ENCODE results near the gene EIF3B. TPM values are rescaled to one million over a fixed set of nuclear protein-coding genes. Genes with fewer than 3 reads are reported as not detected.

The EIF3B gene
- total RNA-seq, 1 donor from 2014 or later, result 213 TPM

GRCh38 chr7:2307690-2308107 lies 46.9 kb upstream of the EIF3B start:
- FAIRE-seq (no peak), DNase-seq (ENCODE audit: low read depth) (no peak)
- Histone ChIP-seq H3K79me2 (ENCODE audit: insufficient read depth, low read length) (peaks cover 56% of the 10 kb centered on the region), H3K36me3 (ENCODE audit: insufficient read depth, low read length) (no peaks in the 10 kb centered on the region), H3K9ac (ENCODE audit: low read length) (no peak overlapping the region), H3K4me3 (ENCODE audit: insufficient read depth, low read depth, low read length) (no peak overlapping the region), H3K27ac (ENCODE audit: low read depth, low read length) (no peak overlapping the region), H3K4me1 (ENCODE audit: insufficient read depth, low read length) (peaks cover 8% of the 10 kb centered on the region), H3K27me3 (ENCODE audit: insufficient read depth, low read length) (no peaks in the 10 kb centered on the region), H3K9me3 (ENCODE audit: insufficient read depth, low read depth, low read length) (no peaks in the 10 kb centered on the region), H4K20me1 (ENCODE audit: insufficient read depth, low read length) (peaks cover 26% of the 10 kb centered on the region), H3K4me2 (ENCODE audit: low read length) (no peak overlapping the region), H2AFZ (ENCODE audit: low read depth, low read length) (no peak overlapping the region)
- Mint-ChIP-seq H3K4me1 (ENCODE audit: low read depth, unreplicated experiment) (peaks cover 20% of the 10 kb centered on the region), H3K36me3 (ENCODE audit: low read depth, unreplicated experiment) (peaks cover 5% of the 10 kb centered on the region), H3K27ac (ENCODE audit: unreplicated experiment) (no peak overlapping the region), H3K9me3 (ENCODE audit: unreplicated experiment) (peaks cover 2% of the 10 kb centered on the region), H3K27me3 (ENCODE audit: low read depth, unreplicated experiment) (no peaks in the 10 kb centered on the region), H3K4me3 (ENCODE audit: unreplicated experiment) (no peak overlapping the region)
- TF ChIP-seq CTCF (IDR thresholded peaks at IDR 0.05; ENCODE audit: insufficient read depth, low read depth, low read length), result no peak
- TF ChIP-seq EZH2 (IDR thresholded peaks at IDR 0.05; ENCODE audit: insufficient read depth, low read length), result no peak

DNA sequence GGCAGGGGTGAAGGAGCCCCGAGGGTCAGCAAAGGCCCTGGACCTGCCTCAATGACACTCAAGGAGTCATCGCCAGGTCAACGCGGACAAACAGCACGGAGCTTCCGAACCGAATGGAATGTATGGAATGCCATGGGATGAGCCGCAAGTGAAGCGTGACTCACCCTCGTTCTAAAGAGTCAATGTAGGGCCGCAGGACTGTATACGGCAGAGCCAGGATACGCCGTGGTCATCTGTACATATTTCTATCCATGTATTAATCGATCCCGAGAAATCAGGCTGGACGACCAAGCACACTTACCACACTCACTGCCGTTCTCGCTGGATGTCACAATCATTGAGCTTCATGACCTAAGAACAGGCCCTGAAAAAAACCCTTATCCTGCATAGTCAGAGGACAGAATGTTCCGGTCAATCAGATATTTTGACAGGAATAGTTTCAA lies 44.7 kb upstream of the EIF3B start:
- Histone ChIP-seq H2AFZ (ENCODE audit: low read depth, low read length) (no peak overlapping the region), H3K79me2 (ENCODE audit: insufficient read depth, low read length) (peaks cover 63% of the 10 kb centered on the region), H3K9me3 (ENCODE audit: insufficient read depth, low read depth, low read length) (no peaks in the 10 kb centered on the region), H3K36me3 (ENCODE audit: insufficient read depth, low read length) (no peaks in the 10 kb centered on the region), H4K20me1 (ENCODE audit: insufficient read depth, low read length) (peaks cover 18% of the 10 kb centered on the region), H3K9ac (ENCODE audit: low read length) (peak overlapping the region; percentile 62), H3K4me3 (ENCODE audit: insufficient read depth, low read depth, low read length) (no peak overlapping the region), H3K4me1 (ENCODE audit: insufficient read depth, low read length) (peaks cover 15% of the 10 kb centered on the region), H3K27me3 (ENCODE audit: insufficient read depth, low read length) (no peaks in the 10 kb centered on the region), H3K4me2 (ENCODE audit: low read length) (peak overlapping the region; percentile 69), H3K27ac (ENCODE audit: low read depth, low read length) (peak overlapping the region; percentile 74)
- Mint-ChIP-seq H3K27ac (ENCODE audit: unreplicated experiment) (peak overlapping the region; percentile 82), H3K4me3 (ENCODE audit: unreplicated experiment) (no peak overlapping the region), H3K4me1 (ENCODE audit: low read depth, unreplicated experiment) (peaks cover 23% of the 10 kb centered on the region), H3K9me3 (ENCODE audit: unreplicated experiment) (peaks cover 2% of the 10 kb centered on the region), H3K36me3 (ENCODE audit: low read depth, unreplicated experiment) (peaks cover 5% of the 10 kb centered on the region), H3K27me3 (ENCODE audit: low read depth, unreplicated experiment) (no peaks in the 10 kb centered on the region)
- no peak for TF ChIP-seq CTCF (IDR thresholded peaks at IDR 0.05; ENCODE audit: insufficient read depth, low read depth, low read length)
- no peak for TF ChIP-seq EZH2 (IDR thresholded peaks at IDR 0.05; ENCODE audit: insufficient read depth, low read length)
- peak; percentile 96 for DNase-seq (ENCODE audit: low read depth)
- no peak for FAIRE-seq

- H3K36me3 Mint-ChIP-seq (ENCODE audit: low read depth, unreplicated experiment), result peaks cover 5% of the 10 kb centered on the region
- H3K4me3 Mint-ChIP-seq (ENCODE audit: unreplicated experiment), result peak overlapping the region; percentile 76
- H3K4me1 ChIP-seq (ENCODE audit: insufficient read depth, low read length), result peaks cover 13% of the 10 kb centered on the region
- H3K9me3 Mint-ChIP-seq (ENCODE audit: unreplicated experiment), result peaks cover 2% of the 10 kb centered on the region
- H3K4me1 Mint-ChIP-seq (ENCODE audit: low read depth, unreplicated experiment), result peaks cover 17% of the 10 kb centered on the region
- no peaks in the 10 kb centered on the region for H3K27me3 ChIP-seq (ENCODE audit: insufficient read depth, low read length)
- FAIRE-seq (no peak), DNase-seq (ENCODE audit: low read depth) (no peak)
- H3K4me2 ChIP-seq (ENCODE audit: low read length), result peak overlapping the region; percentile 25
- no peak overlapping the region for H3K27ac ChIP-seq (ENCODE audit: low read depth, low read length)
- peak overlapping the region; percentile 78 for H3K27ac Mint-ChIP-seq (ENCODE audit: unreplicated experiment)
- no peaks in the 10 kb centered on the region for H3K36me3 ChIP-seq (ENCODE audit: insufficient read depth, low read length)
- no peak overlapping the region for H3K9ac ChIP-seq (ENCODE audit: low read length)
- H3K27me3 Mint-ChIP-seq (ENCODE audit: low read depth, unreplicated experiment), result no peaks in the 10 kb centered on the region
- no peak for TF ChIP-seq EZH2 (IDR thresholded peaks at IDR 0.05; ENCODE audit: insufficient read depth, low read length)
- H2AFZ ChIP-seq (ENCODE audit: low read depth, low read length), result no peak overlapping the region
- no peaks in the 10 kb centered on the region for H3K9me3 ChIP-seq (ENCODE audit: insufficient read depth, low read depth, low read length)
- no peak overlapping the region for H3K4me3 ChIP-seq (ENCODE audit: insufficient read depth, low read depth, low read length)
- H3K79me2 ChIP-seq (ENCODE audit: insufficient read depth, low read length), result peaks cover 44% of the 10 kb centered on the region
- H4K20me1 ChIP-seq (ENCODE audit: insufficient read depth, low read length), result peaks cover 8% of the 10 kb centered on the region
These were observed 42.2 kb upstream of the EIF3B start for GRCh38 chr7:2312267-2312929.
